ENCODE data around the gene ESPN. TPM values are rescaled to one million over a fixed set of nuclear protein-coding genes. Genes with fewer than 3 reads are reported as not detected.

ESPN gene, protein sequence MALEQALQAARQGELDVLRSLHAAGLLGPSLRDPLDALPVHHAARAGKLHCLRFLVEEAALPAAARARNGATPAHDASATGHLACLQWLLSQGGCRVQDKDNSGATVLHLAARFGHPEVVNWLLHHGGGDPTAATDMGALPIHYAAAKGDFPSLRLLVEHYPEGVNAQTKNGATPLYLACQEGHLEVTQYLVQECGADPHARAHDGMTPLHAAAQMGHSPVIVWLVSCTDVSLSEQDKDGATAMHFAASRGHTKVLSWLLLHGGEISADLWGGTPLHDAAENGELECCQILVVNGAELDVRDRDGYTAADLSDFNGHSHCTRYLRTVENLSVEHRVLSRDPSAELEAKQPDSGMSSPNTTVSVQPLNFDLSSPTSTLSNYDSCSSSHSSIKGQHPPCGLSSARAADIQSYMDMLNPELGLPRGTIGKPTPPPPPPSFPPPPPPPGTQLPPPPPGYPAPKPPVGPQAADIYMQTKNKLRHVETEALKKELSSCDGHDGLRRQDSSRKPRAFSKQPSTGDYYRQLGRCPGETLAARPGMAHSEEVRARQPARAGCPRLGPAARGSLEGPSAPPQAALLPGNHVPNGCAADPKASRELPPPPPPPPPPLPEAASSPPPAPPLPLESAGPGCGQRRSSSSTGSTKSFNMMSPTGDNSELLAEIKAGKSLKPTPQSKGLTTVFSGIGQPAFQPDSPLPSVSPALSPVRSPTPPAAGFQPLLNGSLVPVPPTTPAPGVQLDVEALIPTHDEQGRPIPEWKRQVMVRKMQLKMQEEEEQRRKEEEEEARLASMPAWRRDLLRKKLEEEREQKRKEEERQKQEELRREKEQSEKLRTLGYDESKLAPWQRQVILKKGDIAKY
- total RNA-seq (1 to 10 TPM; 2.0 to 3.9 TPM), total RNA-seq (0.05 to 9.0 (median 2.0) reads per million in 172 experiments)
- polyA plus RNA-seq (2013, experiment 1 of 2), result 2.8 TPM
- 3.2 TPM for polyA plus RNA-seq (2013, experiment 2 of 2)

DNA sequence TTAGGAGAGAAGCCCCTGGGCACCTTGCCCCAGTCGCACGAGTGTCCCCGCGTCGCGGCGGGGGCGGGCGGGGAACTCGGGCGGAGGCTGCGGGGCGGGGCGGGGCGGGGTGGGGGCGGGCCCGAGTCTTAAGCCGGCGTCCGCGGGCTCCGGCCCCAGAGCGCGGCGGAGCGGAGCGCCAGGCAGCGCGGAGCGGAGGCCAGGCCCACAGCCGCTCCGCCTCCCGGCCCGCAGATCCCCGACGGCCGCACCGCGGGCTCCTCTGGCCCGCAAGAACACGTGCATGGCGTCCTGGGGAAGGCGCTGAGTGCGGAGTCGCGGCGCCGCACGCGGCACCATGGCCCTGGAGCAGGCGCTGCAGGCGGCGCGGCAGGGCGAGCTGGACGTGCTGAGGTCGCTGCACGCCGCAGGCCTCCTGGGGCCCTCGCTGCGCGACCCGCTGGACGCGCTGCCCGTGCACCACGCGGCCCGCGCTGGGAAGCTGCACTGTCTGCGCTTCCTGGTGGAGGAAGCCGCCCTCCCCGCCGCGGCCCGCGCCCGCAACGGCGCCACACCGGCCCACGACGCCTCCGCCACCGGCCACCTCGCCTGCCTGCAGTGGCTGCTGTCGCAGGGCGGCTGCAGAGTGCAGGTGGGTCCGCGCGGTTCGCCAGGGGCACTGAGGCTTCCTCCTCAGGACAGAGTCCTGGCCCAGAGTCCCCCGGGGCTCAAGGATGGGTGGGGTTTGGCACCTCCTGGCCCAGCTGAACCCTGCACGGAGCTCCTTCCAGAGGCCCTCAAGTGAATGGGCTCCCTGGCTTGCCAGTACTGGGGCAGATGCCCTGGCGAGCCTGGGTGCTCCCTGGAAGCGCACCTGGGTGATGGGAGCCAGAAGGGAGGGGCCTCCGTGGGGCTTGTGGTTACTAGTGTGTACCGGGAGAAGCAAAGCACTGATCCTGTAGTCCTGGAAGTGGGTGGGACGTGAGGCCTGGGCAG lies at the start of gene ESPN:
ESPN (plus strand) TSS at position 158 of the 975 bp plus-strand sequence; CDS start at position 338, 180 bp downstream.
- Mint-ChIP-seq H3K4me1 (ENCODE audit: low read depth) (peaks cover 13% of the 10 kb centered on the region), H3K27me3 (peaks cover 55% of the 10 kb centered on the region), H3K27ac (no peak within 1 kb of the TSS), H3K9me3 (no peaks in the 10 kb centered on the region), H3K36me3 (ENCODE audit: low read depth) (no peaks in the 10 kb centered on the region), H3K4me3 (peak within 1 kb of the TSS; percentile 67)
- Histone ChIP-seq H3K27me3 (ENCODE audit: control insufficient read depth in 1 of 2, insufficient read depth in 2 of 2, low read length in 2 of 2) (peaks cover 46 to 55% of the 10 kb centered on the region in 2 experiments), H3K27ac (ENCODE audit: low read depth in 1 of 2, low read length in 2 of 2) (no peak within 1 kb of the TSS), H3K4me3 (ENCODE audit: low read length) (peak within 1 kb of the TSS; percentile 33), H3K36me3 (ENCODE audit: insufficient read depth, low read length) (no peaks in the 10 kb centered on the region), H3K4me1 (ENCODE audit: insufficient read depth, low read length) (peaks cover 34% of the 10 kb centered on the region), H3K9me3 (ENCODE audit: control insufficient read depth in 1 of 2, insufficient read depth in 1 of 2, low read length in 2 of 2) (peaks cover 0 to 21% of the 10 kb centered on the region in 2 experiments)
- ATAC-seq (ENCODE audit: poor library complexity) (peak; percentile 18), DNase-seq (peak in 3 of 14 experiments; percentile 23 to 54 (median 51))
- CTCF ChIA-PET, result interaction anchor here (1.3 to 7.1 kb wide), 3 partner anchors 14 to 222 kb away, joined by 3 to 77 read pairs (median 10); no protein-coding TSS in a partner anchor
- intact Hi-C loops (cut with DNase I, micrococcal nuclease), result loop anchor here in 1 of 2 experiments (10.0 kb wide), 1 partner anchor 220 kb away; no protein-coding TSS in a partner anchor
- POLR2A ChIA-PET, result interaction anchor here (0.7 to 0.8 kb wide), 2 partner anchors 36 to 197 kb away, joined by 3 read pairs; no protein-coding TSS in a partner anchor
- TF ChIP-seq, protein P1, sequence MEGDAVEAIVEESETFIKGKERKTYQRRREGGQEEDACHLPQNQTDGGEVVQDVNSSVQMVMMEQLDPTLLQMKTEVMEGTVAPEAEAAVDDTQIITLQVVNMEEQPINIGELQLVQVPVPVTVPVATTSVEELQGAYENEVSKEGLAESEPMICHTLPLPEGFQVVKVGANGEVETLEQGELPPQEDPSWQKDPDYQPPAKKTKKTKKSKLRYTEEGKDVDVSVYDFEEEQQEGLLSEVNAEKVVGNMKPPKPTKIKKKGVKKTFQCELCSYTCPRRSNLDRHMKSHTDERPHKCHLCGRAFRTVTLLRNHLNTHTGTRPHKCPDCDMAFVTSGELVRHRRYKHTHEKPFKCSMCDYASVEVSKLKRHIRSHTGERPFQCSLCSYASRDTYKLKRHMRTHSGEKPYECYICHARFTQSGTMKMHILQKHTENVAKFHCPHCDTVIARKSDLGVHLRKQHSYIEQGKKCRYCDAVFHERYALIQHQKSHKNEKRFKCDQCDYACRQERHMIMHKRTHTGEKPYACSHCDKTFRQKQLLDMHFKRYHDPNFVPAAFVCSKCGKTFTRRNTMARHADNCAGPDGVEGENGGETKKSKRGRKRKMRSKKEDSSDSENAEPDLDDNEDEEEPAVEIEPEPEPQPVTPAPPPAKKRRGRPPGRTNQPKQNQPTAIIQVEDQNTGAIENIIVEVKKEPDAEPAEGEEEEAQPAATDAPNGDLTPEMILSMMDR (IDR thresholded peaks at IDR 0.05), result no peak

DNA sequence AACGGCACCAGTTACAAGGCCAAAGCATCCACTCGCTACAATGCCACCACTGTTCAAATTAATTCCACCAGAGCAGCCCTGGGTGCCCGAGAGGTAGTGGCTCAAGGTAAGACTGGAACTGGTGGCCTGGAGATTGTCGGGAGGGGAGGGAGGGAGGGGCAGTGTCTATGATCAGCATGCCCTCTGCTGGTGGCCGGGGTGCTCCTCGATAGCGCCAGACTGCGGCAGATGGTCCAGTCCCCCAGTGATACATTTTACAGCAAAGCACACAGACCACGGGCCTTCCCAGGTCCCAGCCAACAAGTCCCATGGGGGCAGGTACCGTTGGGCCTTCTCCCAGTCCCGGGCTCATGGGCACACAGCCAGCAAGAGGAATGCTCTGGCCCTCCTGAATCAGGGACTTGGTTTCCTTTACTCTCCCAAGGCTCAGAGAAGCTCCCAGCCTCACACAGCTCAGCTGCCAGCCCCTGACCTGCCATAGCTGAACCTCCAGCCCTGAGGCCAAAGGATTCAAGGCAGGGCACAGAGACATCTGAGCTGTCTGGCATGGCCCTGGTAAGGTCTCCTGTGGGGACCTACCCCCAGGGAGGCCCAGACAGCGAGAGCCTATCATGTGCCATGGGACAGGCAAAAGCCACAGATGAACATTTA lies 46.4 kb upstream of the ESPN start:
- Mint-ChIP-seq H3K4me3 (no peak overlapping the region), H3K4me1 (ENCODE audit: low read depth) (no peaks in the 10 kb centered on the region), H3K9me3 (no peaks in the 10 kb centered on the region), H3K27ac (no peak overlapping the region), H3K27me3 (no peaks in the 10 kb centered on the region), H3K36me3 (ENCODE audit: low read depth) (no peaks in the 10 kb centered on the region)
- Histone ChIP-seq H3K27ac (ENCODE audit: low read depth in 1 of 2, low read length in 2 of 2) (no peak overlapping the region), H3K4me3 (ENCODE audit: low read length) (no peak overlapping the region), H3K9me3 (ENCODE audit: control insufficient read depth in 1 of 2, insufficient read depth in 1 of 2, low read length in 2 of 2) (peaks cover 0 to 3% of the 10 kb centered on the region in 2 experiments), H3K36me3 (ENCODE audit: insufficient read depth, low read length) (no peaks in the 10 kb centered on the region), H3K4me1 (ENCODE audit: insufficient read depth, low read length) (peaks cover 4% of the 10 kb centered on the region), H3K27me3 (ENCODE audit: control insufficient read depth in 1 of 2, insufficient read depth in 2 of 2, low read length in 2 of 2) (no peaks in the 10 kb centered on the region)
- ATAC-seq (ENCODE audit: poor library complexity) (no peak), DNase-seq (no peak)
- ChIA-PET CTCF (interaction anchor here (1.5 kb wide), 1 partner anchor 30 kb away, joined by 4 read pairs; no protein-coding TSS in a partner anchor), POLR2A (no interaction called here)
- TF ChIP-seq, protein P1 (IDR thresholded peaks at IDR 0.05), result no peak
- intact Hi-C loops (cut with DNase I, micrococcal nuclease), result no loop called here
